ENCODE results near the gene DNAI7.

DNAI7 gene

GRCh38 chr12:25208554-25208953 lies 13.6 kb upstream of the DNAI7 start:
- DNase-seq (ENCODE audit: low spot score), result no peak
- no peak overlapping the region for H3K4me2 ChIP-seq (ENCODE audit: insufficient read depth, low read length, poor library complexity, severe bottlenecking)
- no peak overlapping the region for H2BK15ac ChIP-seq (ENCODE audit: low read length)
- peaks cover 4 to 72% of the 10 kb centered on the region in 2 donors for H3K36me3 ChIP-seq (replicated peaks in 1 of 2; ENCODE audit: control insufficient read depth in 2 of 2, insufficient read depth in 2 of 2, low read length in 2 of 2)
- no peak overlapping the region for H3K18ac ChIP-seq (ENCODE audit: low read length)
- no peak overlapping the region for H2AFZ ChIP-seq (ENCODE audit: low read length)
- no peak overlapping the region for H2BK5ac ChIP-seq (ENCODE audit: low read length)
- WGBS, 2 donors (ENCODE audit: extremely low coverage in 2 of 2, insufficient read length in 2 of 2, insufficient replicate concordance in 1 of 2), result no CpG with 5 or more reads among the region's 1 CpG
- H3K4me3 ChIP-seq (ENCODE audit: low read length in 2 of 2), result no peak overlapping the region
- no peak overlapping the region for H2AK5ac ChIP-seq (ENCODE audit: low read depth, low read length)
- H3K27ac ChIP-seq (replicated peaks; ENCODE audit: low read length), result no peak overlapping the region
- no peak overlapping the region for H3K14ac ChIP-seq (ENCODE audit: low read length)
- no peak overlapping the region for H2BK120ac ChIP-seq (ENCODE audit: low read depth, low read length)
- H3K9ac ChIP-seq (ENCODE audit: low read depth, low read length, poor library complexity), result no peak overlapping the region
- no peak overlapping the region for H2BK12ac ChIP-seq (ENCODE audit: low read length)
- H4K91ac ChIP-seq (ENCODE audit: low read depth, low read length, poor library complexity), result no peak overlapping the region
- H3K27me3 ChIP-seq (ENCODE audit: control insufficient read depth in 3 of 3, insufficient read depth in 3 of 3, low read depth in 1 of 3, low read length in 3 of 3), result no peaks in the 10 kb centered on the region
- H4K8ac ChIP-seq (ENCODE audit: low read depth, low read length), result no peak overlapping the region
- H3K4me1 ChIP-seq (ENCODE audit: control insufficient read depth in 2 of 2, insufficient read depth in 1 of 2, low read depth in 1 of 2, low read length in 2 of 2), result no peaks in the 10 kb centered on the region
- no peak overlapping the region for H3K4ac ChIP-seq (ENCODE audit: low read length)
- no peaks in the 10 kb centered on the region for H3K9me3 ChIP-seq (replicated peaks in 1 of 2; ENCODE audit: control insufficient read depth in 2 of 2, insufficient read depth in 1 of 2, low read depth in 1 of 2, low read length in 2 of 2)
- H3K79me1 ChIP-seq (ENCODE audit: low read depth, low read length), result no peaks in the 10 kb centered on the region
- H3K23ac ChIP-seq (ENCODE audit: low read depth, low read length, poor library complexity), result no peak overlapping the region

GRCh38 chr12:25207846-25208245 lies 12.9 kb upstream of the DNAI7 start:
- Histone ChIP-seq H2BK12ac (ENCODE audit: low read length) (no peak overlapping the region), H4K8ac (ENCODE audit: low read depth, low read length) (no peak overlapping the region), H3K18ac (ENCODE audit: low read length) (no peak overlapping the region), H2BK5ac (ENCODE audit: low read length) (no peak overlapping the region), H3K4me2 (ENCODE audit: insufficient read depth, low read length, poor library complexity, severe bottlenecking) (no peak overlapping the region), H3K27me3 (ENCODE audit: control insufficient read depth in 3 of 3, insufficient read depth in 3 of 3, low read depth in 1 of 3, low read length in 3 of 3) (no peaks in the 10 kb centered on the region), H2AK5ac (ENCODE audit: low read depth, low read length) (no peak overlapping the region), H3K4ac (ENCODE audit: low read length) (no peak overlapping the region), H4K91ac (ENCODE audit: low read depth, low read length, poor library complexity) (no peak overlapping the region), H3K79me1 (ENCODE audit: low read depth, low read length) (no peaks in the 10 kb centered on the region), H3K9ac (ENCODE audit: low read depth, low read length, poor library complexity) (no peak overlapping the region), H3K9me3 (replicated peaks in 1 of 2; ENCODE audit: control insufficient read depth in 2 of 2, insufficient read depth in 1 of 2, low read depth in 1 of 2, low read length in 2 of 2) (no peaks in the 10 kb centered on the region), H3K23ac (ENCODE audit: low read depth, low read length, poor library complexity) (no peak overlapping the region), H3K4me1 (ENCODE audit: control insufficient read depth in 2 of 2, insufficient read depth in 1 of 2, low read depth in 1 of 2, low read length in 2 of 2) (no peaks in the 10 kb centered on the region), H2AFZ (ENCODE audit: low read length) (no peak overlapping the region), H2BK120ac (ENCODE audit: low read depth, low read length) (no peak overlapping the region), H3K4me3 (ENCODE audit: low read length in 2 of 2) (no peak overlapping the region), H3K27ac (replicated peaks; ENCODE audit: low read length) (no peak overlapping the region), H3K36me3 (replicated peaks in 1 of 2; ENCODE audit: control insufficient read depth in 2 of 2, insufficient read depth in 2 of 2, low read length in 2 of 2) (peaks cover 4 to 70% of the 10 kb centered on the region in 2 donors), H2BK15ac (ENCODE audit: low read length) (no peak overlapping the region), H3K14ac (ENCODE audit: low read length) (no peak overlapping the region)
- WGBS, 2 donors (ENCODE audit: extremely low coverage in 2 of 2, insufficient read length in 2 of 2, insufficient replicate concordance in 1 of 2), result no CpG with 5 or more reads among the region's 1 CpG
- no peak for DNase-seq (ENCODE audit: low spot score)

GRCh38 chr12:25207411-25207810 lies 12.5 kb upstream of the DNAI7 start:
- Histone ChIP-seq H3K36me3 (replicated peaks in 1 of 2; ENCODE audit: control insufficient read depth in 2 of 2, insufficient read depth in 2 of 2, low read length in 2 of 2) (peaks cover 3 to 68% of the 10 kb centered on the region in 2 donors), H4K8ac (ENCODE audit: low read depth, low read length) (no peak overlapping the region), H2BK15ac (ENCODE audit: low read length) (no peak overlapping the region), H3K23ac (ENCODE audit: low read depth, low read length, poor library complexity) (no peak overlapping the region), H3K27me3 (ENCODE audit: control insufficient read depth in 3 of 3, insufficient read depth in 3 of 3, low read depth in 1 of 3, low read length in 3 of 3) (no peaks in the 10 kb centered on the region), H2BK12ac (ENCODE audit: low read length) (no peak overlapping the region), H2AK5ac (ENCODE audit: low read depth, low read length) (no peak overlapping the region), H2BK5ac (ENCODE audit: low read length) (no peak overlapping the region), H3K4me3 (ENCODE audit: low read length in 2 of 2) (no peak overlapping the region), H3K79me1 (ENCODE audit: low read depth, low read length) (no peaks in the 10 kb centered on the region), H4K91ac (ENCODE audit: low read depth, low read length, poor library complexity) (no peak overlapping the region), H3K4ac (ENCODE audit: low read length) (no peak overlapping the region), H2BK120ac (ENCODE audit: low read depth, low read length) (no peak overlapping the region), H3K9ac (ENCODE audit: low read depth, low read length, poor library complexity) (no peak overlapping the region), H3K4me2 (ENCODE audit: insufficient read depth, low read length, poor library complexity, severe bottlenecking) (no peak overlapping the region), H3K14ac (ENCODE audit: low read length) (no peak overlapping the region), H3K4me1 (ENCODE audit: control insufficient read depth in 2 of 2, insufficient read depth in 1 of 2, low read depth in 1 of 2, low read length in 2 of 2) (no peaks in the 10 kb centered on the region), H2AFZ (ENCODE audit: low read length) (no peak overlapping the region), H3K18ac (ENCODE audit: low read length) (no peak overlapping the region), H3K27ac (replicated peaks; ENCODE audit: low read length) (no peak overlapping the region), H3K9me3 (replicated peaks in 1 of 2; ENCODE audit: control insufficient read depth in 2 of 2, insufficient read depth in 1 of 2, low read depth in 1 of 2, low read length in 2 of 2) (no peaks in the 10 kb centered on the region)
- no CpG with 5 or more reads among the region's 6 CpGs for WGBS, 2 donors (ENCODE audit: extremely low coverage in 2 of 2, insufficient read length in 2 of 2, insufficient replicate concordance in 1 of 2)
- DNase-seq (ENCODE audit: low spot score), result no peak

- H4K8ac ChIP-seq (ENCODE audit: low read depth, low read length), result no peak overlapping the region
- no peak overlapping the region for H3K27ac ChIP-seq (replicated peaks; ENCODE audit: low read length)
- H2BK12ac ChIP-seq (ENCODE audit: low read length), result no peak overlapping the region
- H3K79me1 ChIP-seq (ENCODE audit: low read depth, low read length), result no peaks in the 10 kb centered on the region
- H3K4me2 ChIP-seq (ENCODE audit: insufficient read depth, low read length, poor library complexity, severe bottlenecking), result no peak overlapping the region
- H3K23ac ChIP-seq (ENCODE audit: low read depth, low read length, poor library complexity), result no peak overlapping the region
- no peak overlapping the region for H2BK120ac ChIP-seq (ENCODE audit: low read depth, low read length)
- H2BK5ac ChIP-seq (ENCODE audit: low read length), result no peak overlapping the region
- H3K4me1 ChIP-seq (ENCODE audit: control insufficient read depth in 2 of 2, insufficient read depth in 1 of 2, low read depth in 1 of 2, low read length in 2 of 2), result no peaks in the 10 kb centered on the region
- no peak overlapping the region for H3K4ac ChIP-seq (ENCODE audit: low read length)
- H4K91ac ChIP-seq (ENCODE audit: low read depth, low read length, poor library complexity), result no peak overlapping the region
- no peaks in the 10 kb centered on the region for H3K9me3 ChIP-seq (replicated peaks in 1 of 2; ENCODE audit: control insufficient read depth in 2 of 2, insufficient read depth in 1 of 2, low read depth in 1 of 2, low read length in 2 of 2)
- no peak overlapping the region for H3K14ac ChIP-seq (ENCODE audit: low read length)
- WGBS, 2 donors (ENCODE audit: extremely low coverage in 2 of 2, insufficient read length in 2 of 2, insufficient replicate concordance in 1 of 2), result no CpG with 5 or more reads among the region's 2 CpGs
- H2AFZ ChIP-seq (ENCODE audit: low read length), result no peak overlapping the region
- no peak overlapping the region for H3K9ac ChIP-seq (ENCODE audit: low read depth, low read length, poor library complexity)
- no peaks in the 10 kb centered on the region for H3K27me3 ChIP-seq (ENCODE audit: control insufficient read depth in 3 of 3, insufficient read depth in 3 of 3, low read depth in 1 of 3, low read length in 3 of 3)
- no peak for DNase-seq (ENCODE audit: low spot score)
- no peak overlapping the region for H3K4me3 ChIP-seq (ENCODE audit: low read length in 2 of 2)
- no peak overlapping the region for H2BK15ac ChIP-seq (ENCODE audit: low read length)
- H3K18ac ChIP-seq (ENCODE audit: low read length), result no peak overlapping the region
- H2AK5ac ChIP-seq (ENCODE audit: low read depth, low read length), result no peak overlapping the region
- H3K36me3 ChIP-seq (replicated peaks in 1 of 2; ENCODE audit: control insufficient read depth in 2 of 2, insufficient read depth in 2 of 2, low read length in 2 of 2), result peaks cover 3 to 33% of the 10 kb centered on the region in 2 donors
Observed at GRCh38 chr12:25202137-25202536, 7.2 kb upstream of the DNAI7 start.

Data from neuronal stem cell (in vitro differentiated cells).